Ovary (tissue), 3 donors: Measurements from ENCODE around the gene FBLN2.

Experiments
- EP300 ChIP-seq: sonication (generic); formaldehyde crosslinking; IDR thresholded peaks from one replicate; pipeline ENCODE4 v1.6.1; 2017; ENCODE audit warnings: antibody characterized with exemption
- POLR2A ChIP-seq: fragments of 450-650 bp; IDR thresholded peaks from one replicate; pipeline ENCODE4 v1.6.1; 2017; ENCODE audit warnings: antibody characterized with exemption, mild to moderate bottlenecking, moderate library complexity
- TF ChIP-seq, protein P1 (sequence below), 3 donors: fragments of 450-650 bp in 2 of 3; fragments of 200-600 bp in 1 of 3; IDR thresholded peaks; one replicate each; pipeline versions ENCODE4 v1.5.1 to v1.8.0; 2016 to 2022; ENCODE audit warnings: antibody characterized with exemption in 3 of 3, mild to moderate bottlenecking in 1 of 3
- donor health status: DM: no; HTN: no; CAD: no.

DNA sequence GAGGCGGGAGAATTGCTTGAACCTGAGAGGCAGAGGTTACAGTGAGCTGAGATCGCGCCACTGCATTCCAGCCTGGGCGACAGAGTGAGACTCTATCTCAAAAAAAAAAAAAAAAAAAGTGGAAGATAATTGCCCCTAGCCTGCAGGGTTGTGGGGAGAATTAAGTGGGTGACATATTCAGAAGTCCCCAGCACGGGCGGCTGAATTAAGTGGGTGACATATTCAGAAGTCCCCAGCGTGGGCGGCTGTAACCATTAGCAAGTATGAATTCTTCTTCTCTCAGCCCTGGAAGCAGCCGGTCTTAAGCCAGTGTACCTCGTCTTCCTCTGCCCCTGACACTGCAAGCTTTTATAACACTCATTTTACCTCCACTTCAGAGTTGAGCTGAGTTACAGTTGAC lies 44.7 kb downstream of the FBLN2 start:
- TF ChIP-seq, protein P1, sequence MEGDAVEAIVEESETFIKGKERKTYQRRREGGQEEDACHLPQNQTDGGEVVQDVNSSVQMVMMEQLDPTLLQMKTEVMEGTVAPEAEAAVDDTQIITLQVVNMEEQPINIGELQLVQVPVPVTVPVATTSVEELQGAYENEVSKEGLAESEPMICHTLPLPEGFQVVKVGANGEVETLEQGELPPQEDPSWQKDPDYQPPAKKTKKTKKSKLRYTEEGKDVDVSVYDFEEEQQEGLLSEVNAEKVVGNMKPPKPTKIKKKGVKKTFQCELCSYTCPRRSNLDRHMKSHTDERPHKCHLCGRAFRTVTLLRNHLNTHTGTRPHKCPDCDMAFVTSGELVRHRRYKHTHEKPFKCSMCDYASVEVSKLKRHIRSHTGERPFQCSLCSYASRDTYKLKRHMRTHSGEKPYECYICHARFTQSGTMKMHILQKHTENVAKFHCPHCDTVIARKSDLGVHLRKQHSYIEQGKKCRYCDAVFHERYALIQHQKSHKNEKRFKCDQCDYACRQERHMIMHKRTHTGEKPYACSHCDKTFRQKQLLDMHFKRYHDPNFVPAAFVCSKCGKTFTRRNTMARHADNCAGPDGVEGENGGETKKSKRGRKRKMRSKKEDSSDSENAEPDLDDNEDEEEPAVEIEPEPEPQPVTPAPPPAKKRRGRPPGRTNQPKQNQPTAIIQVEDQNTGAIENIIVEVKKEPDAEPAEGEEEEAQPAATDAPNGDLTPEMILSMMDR (IDR thresholded peaks at IDR 0.05): no peak
- no peak for TF ChIP-seq EP300
- TF ChIP-seq POLR2A: no peak
